Activated CD4-positive, alpha-beta T cell treated with anti-CD3 and anti-CD28 coated beads, Interleukin-2, amount 50 U/mL, for 24 hours (primary cell): Measurements from ENCODE around the gene COLEC12.

Experiments
- DNase-seq, 2 donors: peaks; one replicate each; pipeline ENCODE4 v3.0.0-alpha.2; 2020; ENCODE audit warnings: low read depth in 1 of 2, low spot score in 1 of 2

The COLEC12 gene

DNA sequence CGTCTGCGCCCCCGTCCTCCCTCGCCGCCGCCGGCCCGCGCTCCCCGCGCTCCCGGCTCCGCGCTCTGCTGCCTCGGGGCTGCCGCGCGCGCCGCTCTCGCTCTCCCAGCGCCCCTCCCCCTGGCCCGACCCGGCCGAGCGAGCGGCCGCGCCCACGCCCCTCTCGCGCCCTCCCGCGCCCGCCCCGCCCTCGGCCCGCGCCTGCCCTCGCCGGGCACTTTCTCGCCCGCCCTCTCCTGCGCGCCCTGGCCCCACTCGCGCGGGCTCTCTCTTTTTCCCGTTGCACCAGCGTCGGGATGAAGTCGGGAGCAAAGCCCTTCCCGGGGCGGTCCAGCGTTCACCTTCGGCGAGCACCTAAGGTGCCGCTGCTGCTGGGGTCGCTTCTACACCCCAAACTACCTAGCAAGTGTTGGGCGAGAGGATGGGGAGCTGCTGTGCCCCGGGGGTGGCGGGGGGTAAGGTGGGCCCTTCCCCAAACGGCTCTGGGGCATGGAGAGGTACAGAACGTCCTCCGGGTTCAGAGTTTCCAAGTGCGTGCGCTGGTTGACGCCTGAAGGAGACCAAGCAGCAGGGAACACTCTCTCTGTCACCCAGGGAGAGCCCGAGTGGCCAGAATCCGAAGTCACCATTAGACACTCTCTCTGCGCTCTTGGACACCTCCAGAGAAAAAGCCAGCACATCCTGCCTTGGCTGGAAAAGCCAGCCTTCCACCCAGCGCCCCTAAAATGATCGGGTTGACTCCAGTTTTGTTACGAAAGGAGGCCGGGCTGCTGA lies at the start of gene COLEC12:
Gene COLEC12 (minus strand): TSS at position 70 of the 774 bp plus-strand sequence. CDS start 187 bp downstream, outside the sequence.
- DNase-seq = no peak

DNA sequence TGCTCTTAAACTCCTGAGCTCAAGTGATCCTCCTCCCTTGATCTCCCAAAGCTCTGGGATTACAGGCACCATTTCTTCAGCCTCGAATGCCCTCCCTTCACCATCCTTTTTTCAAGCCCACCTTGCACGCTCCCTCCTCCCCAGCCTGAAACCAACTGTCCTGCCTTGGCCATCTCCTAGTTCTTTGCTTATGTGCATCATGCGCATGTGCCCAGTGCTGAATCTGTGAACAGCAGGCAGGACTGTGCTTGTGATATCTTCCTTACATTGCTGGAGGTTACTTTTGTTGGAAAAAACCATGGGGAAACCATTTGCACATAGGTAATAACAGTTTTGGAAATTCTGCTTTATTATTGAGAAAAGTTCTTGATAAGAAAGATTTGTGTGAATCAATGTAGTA lies 49.5 kb upstream of the COLEC12 start:
- no peak for DNase-seq

GRCh38 chr18:543447-544078 lies 43.1 kb upstream of the COLEC12 start:
- DNase-seq = no peak

- no peak for DNase-seq
Observed at GRCh38 chr18:533995-534601, 33.6 kb upstream of the COLEC12 start.

GRCh38 chr18:532632-533031 lies 32.1 kb upstream of the COLEC12 start:
- no peak for DNase-seq

- DNase-seq = no peak
Observed at GRCh38 chr18:532018-532417, 31.5 kb upstream of the COLEC12 start.

- no peak for DNase-seq
Observed at GRCh38 chr18:527146-527545, 26.6 kb upstream of the COLEC12 start.

DNA sequence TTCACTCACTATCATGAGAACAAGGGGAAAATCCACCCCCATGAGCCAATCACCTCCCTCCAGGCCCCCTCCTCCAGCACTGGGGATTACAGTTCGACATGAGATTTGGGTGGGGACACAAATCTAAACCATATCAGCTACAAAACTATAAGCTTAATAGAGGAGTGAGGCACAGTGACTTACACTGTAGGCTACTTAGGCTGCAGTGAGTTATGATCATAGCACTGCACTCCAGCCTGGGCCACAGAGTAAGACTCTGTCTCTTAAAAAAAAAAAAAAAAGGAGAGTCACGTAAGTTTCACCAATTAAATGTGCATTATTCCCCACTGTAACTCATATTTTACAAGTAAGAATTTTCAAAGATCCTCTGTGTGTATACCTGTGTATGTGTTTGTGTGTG lies 26.2 kb upstream of the COLEC12 start:
- DNase-seq = no peak

DNA sequence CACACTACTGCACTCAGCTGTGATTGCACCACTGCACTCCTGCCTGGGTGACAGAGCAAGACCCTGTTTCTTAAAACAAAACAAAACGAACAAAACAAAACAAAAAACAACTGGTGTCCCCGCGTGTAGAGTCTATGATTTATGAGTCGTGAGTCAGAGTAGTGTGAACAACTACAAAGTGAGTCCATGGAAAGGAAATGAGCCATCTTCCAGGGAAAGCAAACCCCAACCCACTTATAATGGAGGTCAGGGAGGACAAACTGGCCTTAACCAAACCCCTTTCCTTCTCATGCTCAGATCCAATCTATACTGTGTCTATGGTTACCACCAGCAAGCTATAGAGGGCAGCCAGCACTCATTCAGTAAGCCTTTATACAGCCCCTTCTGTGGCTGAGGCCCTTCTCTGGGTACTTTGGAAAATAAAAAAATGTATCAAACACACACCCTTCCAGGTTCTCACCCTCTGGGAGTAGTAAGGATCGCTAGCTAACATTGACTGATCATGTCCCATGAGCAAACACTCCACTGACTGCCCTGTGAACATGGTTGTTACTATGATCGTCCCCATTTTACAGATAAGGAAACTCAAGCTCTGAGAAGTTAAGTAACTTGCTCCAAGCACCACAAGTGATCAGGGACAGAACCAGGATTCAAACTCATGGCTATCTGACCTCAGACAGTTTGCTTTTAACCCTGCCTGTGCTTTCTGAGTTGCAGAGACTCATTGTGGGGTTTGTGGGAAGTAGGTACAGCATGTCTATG lies 24.7 kb upstream of the COLEC12 start:
- no peak for DNase-seq

DNA sequence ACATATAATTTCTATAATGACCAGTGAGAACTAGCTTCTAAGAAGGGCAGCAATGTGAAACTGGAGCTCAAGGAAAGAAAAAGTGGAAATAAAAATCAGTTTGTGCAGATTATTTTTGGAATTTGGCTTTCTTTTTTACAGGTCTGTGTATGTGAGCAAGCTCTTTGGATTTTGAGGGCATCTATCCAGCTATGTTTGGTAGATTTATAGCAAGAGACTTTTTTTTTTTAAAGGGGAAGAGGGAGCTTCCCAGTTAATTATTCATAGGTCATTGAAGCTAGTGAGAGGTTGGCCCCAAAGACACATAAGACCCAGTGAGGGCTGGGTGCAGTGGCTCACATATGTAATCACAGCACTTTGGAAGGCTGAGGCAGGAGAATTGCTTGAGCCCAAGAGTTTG lies 24.0 kb upstream of the COLEC12 start:
- no peak for DNase-seq

GRCh38 chr18:523561-523960 lies 23.1 kb upstream of the COLEC12 start:
- no peak for DNase-seq

DNA sequence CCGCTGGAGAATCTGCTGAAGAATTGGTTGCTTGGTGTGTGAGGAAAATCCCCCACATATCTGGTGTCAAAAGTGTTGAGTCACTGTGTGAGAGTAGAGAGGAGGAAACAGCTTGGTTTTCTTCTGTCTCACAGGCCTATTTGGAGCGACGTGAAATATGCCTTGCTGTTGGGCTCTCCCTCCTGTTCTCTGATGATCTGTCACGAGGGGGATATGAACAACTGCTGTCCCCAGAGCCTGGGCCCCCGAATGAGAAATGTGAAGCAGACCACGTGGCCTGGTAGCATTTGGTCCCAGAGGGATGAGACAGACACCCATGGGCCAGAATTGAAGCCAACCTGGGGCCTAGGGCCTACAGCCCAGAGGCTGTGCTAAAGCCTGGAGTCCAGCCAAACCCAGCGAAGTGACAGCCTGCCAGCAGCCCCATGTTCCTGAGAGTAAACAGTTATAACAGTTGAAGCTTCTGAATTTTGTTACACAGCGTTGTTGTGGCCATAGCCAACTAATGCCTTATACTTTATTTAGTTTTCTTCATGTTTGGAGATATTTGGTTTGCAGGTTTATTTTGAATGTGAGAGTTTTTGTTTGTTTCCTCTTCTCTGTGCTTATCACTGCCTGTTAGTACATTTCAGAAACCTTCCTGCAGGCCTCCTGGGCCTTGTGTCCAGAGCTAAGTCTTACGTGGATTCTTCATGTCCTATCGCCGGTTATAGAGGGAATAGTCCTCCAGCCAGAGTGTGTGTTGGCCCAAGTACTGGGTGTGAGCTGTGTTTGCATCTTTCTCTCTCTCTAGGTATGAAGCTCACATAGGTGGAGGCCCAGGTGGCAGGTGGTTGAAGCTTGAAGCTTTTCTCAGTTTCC lies 18.7 kb upstream of the COLEC12 start:
- DNase-seq = no peak

- no peak for DNase-seq
Observed at GRCh38 chr18:518081-518480, 17.6 kb upstream of the COLEC12 start.

GRCh38 chr18:515838-516237 lies 15.3 kb upstream of the COLEC12 start:
- DNase-seq = no peak

DNA sequence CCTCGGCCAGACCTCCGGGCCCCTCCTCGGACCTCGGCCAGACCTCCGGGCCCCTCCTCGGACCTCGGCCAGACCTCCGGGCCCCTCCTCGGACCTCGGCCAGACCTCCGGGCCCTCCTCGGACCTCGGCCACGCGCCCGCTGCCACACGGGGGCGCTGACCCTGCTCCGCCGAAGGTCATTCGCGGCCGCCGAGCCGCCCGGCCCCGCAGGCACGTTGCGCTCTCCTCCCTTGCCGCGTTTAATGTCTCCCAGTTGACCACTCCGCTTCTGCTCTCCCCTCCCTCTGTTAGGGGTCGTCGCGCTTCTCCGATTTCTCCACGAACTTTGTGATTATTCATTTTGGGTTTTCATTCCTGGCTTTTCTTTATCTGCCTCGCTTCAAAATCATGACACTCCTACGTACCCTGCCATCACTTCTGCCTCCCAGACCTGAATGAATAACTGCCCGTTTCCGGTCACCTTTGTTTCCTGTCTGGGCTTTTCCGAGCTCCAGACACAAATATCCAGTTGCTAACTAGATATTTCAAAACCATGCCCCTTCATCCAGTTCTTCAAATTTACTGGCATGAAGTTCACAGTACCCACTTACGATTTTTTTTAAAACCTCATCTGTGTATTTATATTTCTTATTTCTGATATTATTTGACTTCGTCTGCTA lies 14.8 kb upstream of the COLEC12 start:
- DNase-seq = no peak

GRCh38 chr18:513826-514530 lies 13.5 kb upstream of the COLEC12 start:
- DNase-seq = no peak

GRCh38 chr18:512957-513356 lies 12.5 kb upstream of the COLEC12 start:
- DNase-seq = no peak

DNA sequence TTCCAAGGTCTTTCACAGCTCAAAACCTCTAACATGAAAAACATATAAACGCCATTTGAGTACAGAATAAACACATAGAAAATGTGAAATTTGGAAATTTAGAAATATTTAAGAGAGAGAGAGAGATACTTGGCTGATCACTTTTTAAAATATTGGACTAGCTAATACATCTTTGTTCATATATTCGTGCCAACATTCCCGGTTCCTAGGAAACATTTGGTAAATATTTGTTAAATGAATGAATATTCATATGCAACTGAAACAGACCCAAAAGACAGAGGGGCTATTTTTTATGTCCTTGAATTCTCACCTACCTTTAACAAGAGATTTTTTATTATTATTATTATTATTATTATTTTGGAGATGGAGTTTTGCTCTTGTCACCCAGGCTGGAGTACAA lies 8.3 kb upstream of the COLEC12 start:
- DNase-seq = no peak

- DNase-seq = no peak
Observed at GRCh38 chr18:507636-508035, 7.1 kb upstream of the COLEC12 start.

GRCh38 chr18:506801-507200 lies 6.3 kb upstream of the COLEC12 start:
- no peak for DNase-seq
